HepG2 (cell line): ENCODE data around the gene GTF3A. TPM values are rescaled to one million over a fixed set of nuclear protein-coding genes. Genes with fewer than 3 reads are reported as not detected.

Experiments used
- ATAC-seq: fragments of 200-7000 bp; cut with Tn5 transposase; 3 replicates; pipeline ENCODE4 v1.9.1; 2020; ENCODE audit warnings: mild to moderate bottlenecking, moderate library complexity
- BruUV-seq: library from RNA; stranded (reverse); fragments of 400-500 nt; replicated peaks from 2 replicates; lab custom pipeline; 2021; lab: Mats Ljungman, UMichigan
- CTCF ChIA-PET: fragments of 300-600 bp; formaldehyde crosslinking; extraction: SDS; loops from one replicate; lab custom pipeline; 2021; ENCODE audit warnings: low total read pairs, inconsistent platforms, low intra/inter-chr PET ratio; lab: Yijun Ruan, JAX
- POLR2A ChIA-PET: fragments of 350-600 bp; sonication (Branson Sonifier 250); formaldehyde crosslinking; loops from one replicate; lab custom pipeline; 2020; ENCODE audit warnings: antibody characterized with exemption, inconsistent platforms; lab: Yijun Ruan, JAX
- DNase-seq: peaks from one replicate; pipeline ENCODE4 v3.0.0-alpha.2; 2015; ENCODE audit warnings: low spot score
- FAIRE-seq: peaks from 3 replicates; lab custom pipeline; 2011; peaks lifted over from hg19 to GRCh38; lab: Jason Lieb, UNC
- H2AFZ ChIP-seq: one replicate; pipeline ENCODE4 v1.6.1; 2011; ENCODE audit warnings: low read length, inconsistent platforms
- H3K27ac ChIP-seq: fragments of 300-600 bp; 3 replicates; pipeline ENCODE4 v1.8.0; 2011; ENCODE audit warnings: mixed run types, mild to moderate bottlenecking, mixed read lengths, low read length, inconsistent platforms; ENCODE audit not compliant: insufficient read depth; ENCODE audit errors: extremely low read length
- H3K27me3 ChIP-seq, 2 experiments: fragments of 200-600 bp in 1 of 2; 2 replicates in 1 of 2; 3 replicates in 1 of 2; pipeline versions ENCODE4 v1.6.0 to v1.8.0; 2011; ENCODE audit warnings: low read length in 2 of 2, mild to moderate bottlenecking in 2 of 2, moderate library complexity in 2 of 2, inconsistent platforms in 1 of 2; ENCODE audit not compliant: insufficient read depth in 2 of 2, control insufficient read depth in 1 of 2
- H3K36me3 ChIP-seq, 2 experiments: fragments of 200-600 bp in 1 of 2; replicated peaks in 1 of 2; 2 replicates in 1 of 2; 3 replicates in 1 of 2; pipeline versions ENCODE4 v1.5.1 to v1.8.0; 2011; ENCODE audit warnings: low read length in 2 of 2, inconsistent platforms in 1 of 2; ENCODE audit not compliant: insufficient read depth in 2 of 2, control insufficient read depth in 1 of 2
- H3K4me1 ChIP-seq: 2 replicates; pipeline ENCODE4 v1.5.1; 2012; ENCODE audit warnings: low read length, inconsistent platforms; ENCODE audit not compliant: insufficient read depth
- H3K4me2 ChIP-seq: 2 replicates; pipeline ENCODE4 v1.6.0; 2011; ENCODE audit warnings: low read depth, low read length, inconsistent platforms
- H3K4me3 ChIP-seq, 3 experiments: fragments of 200-600 bp in 1 of 3; sonication (generic), shearing (Covaris generic) in 1 of 3; replicated peaks in 1 of 3; 2 replicates each; pipeline ENCODE4 v1.5.1; 2011 to 2016; ENCODE audit warnings: low read length in 3 of 3, inconsistent platforms in 2 of 3, low read depth in 2 of 3, mild to moderate bottlenecking in 2 of 3, control low read depth in 1 of 3, mixed read lengths in 1 of 3; ENCODE audit not compliant: insufficient read depth in 1 of 3
- H3K79me2 ChIP-seq: one replicate; pipeline ENCODE4 v1.6.1; 2011; ENCODE audit warnings: low read length, inconsistent platforms; ENCODE audit not compliant: insufficient read depth
- H3K9ac ChIP-seq: 2 replicates; pipeline ENCODE4 v1.6.0; 2011; ENCODE audit warnings: mild to moderate bottlenecking, low read depth, low read length, inconsistent platforms; ENCODE audit not compliant: insufficient read depth
- H3K9me3 ChIP-seq: 2 replicates; pipeline ENCODE4 v1.5.1; 2012; ENCODE audit warnings: mild to moderate bottlenecking, low read length
- H4K20me1 ChIP-seq: 2 replicates; pipeline ENCODE4 v1.6.0; 2011; ENCODE audit warnings: inconsistent platforms, mild to moderate bottlenecking, low read length, moderate library complexity; ENCODE audit not compliant: insufficient read depth
- CBX1 ChIP-seq: IDR thresholded peaks from one replicate; pipeline ENCODE4 v1.6.1; 2016; ENCODE audit warnings: antibody characterized with exemption, low read depth
- CEBPB ChIP-seq: IDR thresholded peaks from 2 replicates; pipeline ENCODE4 v1.6.1; 2011; ENCODE audit warnings: low read depth, low read length, improper control_type of control experiment, borderline replicate concordance
- CTCF ChIP-seq: sonication (generic); formaldehyde crosslinking; IDR thresholded peaks from 2 replicates; pipeline ENCODE4 v1.5.0; 2020; ENCODE audit warnings: mild to moderate bottlenecking, missing genetic modification reagents, moderate library complexity
- DR1 ChIP-seq: sonication (generic); formaldehyde crosslinking; IDR thresholded peaks from 2 replicates; pipeline ENCODE4 v1.8.0; 2021; ENCODE audit warnings: mild to moderate bottlenecking, missing genetic modification reagents, inconsistent platforms
- FOXO4 ChIP-seq: sonication (generic); formaldehyde crosslinking; conservative IDR thresholded peaks from 2 replicates; pipeline ENCODE4 v1.8.1; 2023; ENCODE audit warnings: missing genetic modification reagents
- HNRNPK ChIP-seq: fragments of 200-400 bp; formaldehyde crosslinking; IDR thresholded peaks from 2 replicates; pipeline ENCODE4 v1.6.1; 2018; ENCODE audit warnings: low read length, low read depth, moderate library complexity, mild to moderate bottlenecking; ENCODE audit not compliant: poor library complexity, severe bottlenecking
- KDM6A ChIP-seq: IDR thresholded peaks from 2 replicates; pipeline ENCODE4 v1.6.1; 2016; ENCODE audit warnings: low read depth
- PLRG1 ChIP-seq: fragments of 450-650 bp; conservative IDR thresholded peaks from 2 replicates; pipeline ENCODE4 v1.6.1; 2016
- RBAK ChIP-seq: sonication (generic); formaldehyde crosslinking; IDR thresholded peaks from 2 replicates; pipeline ENCODE4 v1.5.1; 2020; ENCODE audit warnings: mild to moderate bottlenecking, missing genetic modification reagents
- RELA ChIP-seq: sonication (generic); formaldehyde crosslinking; IDR thresholded peaks from 2 replicates; pipeline ENCODE4 v1.4.0; 2020; ENCODE audit warnings: missing genetic modification reagents
- SRY ChIP-seq: sonication (generic); formaldehyde crosslinking; IDR thresholded peaks from 2 replicates; pipeline ENCODE4 v1.8.0; 2022; ENCODE audit warnings: mild to moderate bottlenecking, missing genetic modification reagents
- XBP1 ChIP-seq: sonication (generic); formaldehyde crosslinking; IDR thresholded peaks from 2 replicates; pipeline ENCODE4 v1.5.0; 2020; ENCODE audit warnings: missing genetic modification reagents
- ZNF367 ChIP-seq: sonication (generic); formaldehyde crosslinking; IDR thresholded peaks from 2 replicates; pipeline ENCODE4 v1.4.0; 2020; ENCODE audit warnings: missing genetic modification reagents, borderline replicate concordance
- ZNF570 ChIP-seq: sonication (generic); formaldehyde crosslinking; IDR thresholded peaks from 2 replicates; pipeline ENCODE4 v1.4.0; 2020; ENCODE audit warnings: mild to moderate bottlenecking, missing genetic modification reagents, borderline replicate concordance
- ZNF629 ChIP-seq: sonication (generic); formaldehyde crosslinking; conservative IDR thresholded peaks from 2 replicates; pipeline ENCODE4 v1.5.0; 2020; ENCODE audit warnings: missing genetic modification reagents
- WGBS: methylation state at CpG from one replicate; pipeline ENCODE4 v1.1.6; 2017; ENCODE audit warnings: low lambda C conversion rate; 5-methylcytosine and 5-hydroxymethylcytosine counted together
- in situ Hi-C: cut with HindIII; loops from 2 replicates; pipeline ENCODE4 v1.10.0; 2017; ENCODE audit warnings: low pct_unique_long_range_greater_than_20kb; ENCODE audit not compliant: extremely low pct_ligation_motif_present
- intact Hi-C: fragments of 100-400 bp; cut with micrococcal nuclease; formaldehyde crosslinking; loops from one replicate; pipeline ENCODE4 v1.10.0; 2022; ENCODE audit not compliant: unreplicated experiment
- polyA plus RNA-seq, 8 experiments: library from polyadenylated mRNA; depleted of rRNA in 3 of 8; stranded (reverse) in 7 of 8; unstranded in 1 of 8; fragments of >200 nt; fragmentation: Illumina TruSeq in 4 of 8; extraction: Trizol in 4 of 8; gene quantifications; 2 replicates each; pipeline versions ENCODE4 v1.2.1 to v1.2.3, GENCODE V29; 2011 to 2016; ENCODE audit warnings: low read depth in 4 of 8, missing spikeins in 1 of 8, mixed read lengths in 1 of 8; ENCODE audit not compliant: insufficient read depth in 1 of 8
- total RNA-seq, 5 experiments: library from RNA; depleted of rRNA; stranded (reverse); fragments of >200 nt; fragmentation: Illumina TruSeq; extraction: Trizol; gene quantifications; 2 replicates each; pipeline ENCODE4 v1.2.3, GENCODE V29; 2016; ENCODE audit warnings: low read depth in 1 of 5
- TF ChIP-seq, protein P1 (sequence below): sonication (generic); IDR thresholded peaks from 2 replicates; pipeline ENCODE4 v1.6.1; 2016; ENCODE audit warnings: low read depth, borderline replicate concordance

Gene GTF3A
- total and polyA plus RNA-seq, 2 of the 13 experiments (the other 11 are each of a cell fraction or from before 2014, with no cell fraction given) = 42.1 to 176 TPM

DNA sequence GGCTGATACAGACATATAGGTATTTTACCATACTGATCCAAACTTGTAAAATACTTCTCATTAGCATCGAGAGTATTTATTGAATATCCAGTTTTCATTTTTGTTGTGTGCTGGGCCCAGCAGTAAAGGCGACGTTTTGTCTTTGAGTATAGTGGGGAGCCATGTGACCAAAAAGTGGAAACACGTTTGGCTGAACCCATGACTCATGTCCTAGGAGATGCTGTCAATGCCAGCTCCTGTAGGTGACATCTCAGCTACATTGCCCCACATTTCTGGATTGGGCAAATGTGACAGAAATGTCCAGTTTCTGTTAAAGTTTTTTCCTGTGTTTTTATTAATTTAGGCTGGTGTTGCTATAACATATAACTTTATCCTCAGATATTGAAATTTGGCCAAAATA is 26.1 kb upstream of the GTF3A start:
- no peak overlapping the region for H2AFZ ChIP-seq
- no peak for ATAC-seq
- peaks cover 59% of the 10 kb centered on the region for H3K4me1 ChIP-seq
- no peaks in the 10 kb centered on the region for H3K36me3 ChIP-seq
- BruUV-seq = no TSS peak
- POLR2A ChIA-PET = no interaction called here
- H3K9ac ChIP-seq = no peak overlapping the region
- FAIRE-seq = no peak
- intact Hi-C loops (no loop called here), in situ Hi-C loops (no loop called here)
- WGBS = 92% methylated on average over 4 of the region's 4 CpGs
- CTCF ChIA-PET = no interaction called here
- no peak overlapping the region for H3K27ac ChIP-seq
- H3K79me2 ChIP-seq = no peaks in the 10 kb centered on the region
- TF ChIP-seq CBX1 = no peak
- no peak for TF ChIP-seq KDM6A (CRISPR knock-in tag)
- no peak for TF ChIP-seq PLRG1
- no peak for TF ChIP-seq ZNF570 (CRISPR knock-in tag)
- TF ChIP-seq, protein P1, sequence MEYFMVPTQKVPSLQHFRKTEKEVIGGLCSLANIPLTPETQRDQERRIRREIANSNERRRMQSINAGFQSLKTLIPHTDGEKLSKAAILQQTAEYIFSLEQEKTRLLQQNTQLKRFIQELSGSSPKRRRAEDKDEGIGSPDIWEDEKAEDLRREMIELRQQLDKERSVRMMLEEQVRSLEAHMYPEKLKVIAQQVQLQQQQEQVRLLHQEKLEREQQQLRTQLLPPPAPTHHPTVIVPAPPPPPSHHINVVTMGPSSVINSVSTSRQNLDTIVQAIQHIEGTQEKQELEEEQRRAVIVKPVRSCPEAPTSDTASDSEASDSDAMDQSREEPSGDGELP = no peak
- TF ChIP-seq RBAK = no peak
- TF ChIP-seq FOXO4 (CRISPR knock-in tag) = no peak
- no peak for TF ChIP-seq CEBPB
- no peak for TF ChIP-seq CTCF (CRISPR knock-in tag)
- no peak for TF ChIP-seq DR1 (CRISPR knock-in tag)
- TF ChIP-seq RELA = no peak
- no peak for TF ChIP-seq HNRNPK
- no peak for TF ChIP-seq ZNF629 (CRISPR knock-in tag)
- no peak for TF ChIP-seq ZNF367 (CRISPR knock-in tag)
- no peak for TF ChIP-seq SRY (CRISPR knock-in tag)
- TF ChIP-seq XBP1 = no peak
- H3K4me3 ChIP-seq = no peak overlapping the region
- no peak overlapping the region for H3K4me2 ChIP-seq
- DNase-seq = no peak
- no peaks in the 10 kb centered on the region for H3K27me3 ChIP-seq
- H3K9me3 ChIP-seq = no peaks in the 10 kb centered on the region
- H4K20me1 ChIP-seq = no peaks in the 10 kb centered on the region
